GM23248 (cell line): ENCODE results near the gene TGFBI. TPM values are rescaled to one million over a fixed set of nuclear protein-coding genes. Genes with fewer than 3 reads are reported as not detected.

Experiments
- DNase-seq: peaks from one replicate; pipeline ENCODE4 v3.0.0-alpha.2; 2015
- H2AFZ ChIP-seq: fragments of 200-600 bp; sonication (generic); 2 replicates; pipeline ENCODE4 v1.6.1; 2016; ENCODE audit warnings: antibody characterized with exemption
- H3F3A ChIP-seq: fragments of 200-600 bp; sonication (generic); 2 replicates; pipeline ENCODE4 v1.6.1; 2016; ENCODE audit warnings: mild to moderate bottlenecking, antibody characterized with exemption, mixed run types; ENCODE audit not compliant: insufficient read depth
- H3K27ac ChIP-seq: fragments of 200-600 bp; sonication (generic); 2 replicates; pipeline ENCODE4 v1.5.1; 2016; ENCODE audit warnings: mild to moderate bottlenecking
- H3K27me3 ChIP-seq: fragments of 200-600 bp; sonication (generic); replicated peaks from 2 replicates; pipeline ENCODE4 v1.6.1; 2016; ENCODE audit warnings: mild to moderate bottlenecking; ENCODE audit not compliant: insufficient read depth
- H3K36me3 ChIP-seq: fragments of 200-600 bp; sonication (generic); 2 replicates; pipeline ENCODE4 v1.6.1; 2016; ENCODE audit warnings: low read depth, mild to moderate bottlenecking
- H3K4me1 ChIP-seq: fragments of 200-600 bp; sonication (generic); 2 replicates; pipeline ENCODE4 v1.6.1; 2016; ENCODE audit warnings: mild to moderate bottlenecking; ENCODE audit not compliant: insufficient read depth
- H3K4me2 ChIP-seq: fragments of 200-600 bp; sonication (generic); one replicate; pipeline ENCODE4 v1.6.1; 2016; ENCODE audit warnings: mild to moderate bottlenecking; ENCODE audit not compliant: unreplicated experiment
- H3K4me3 ChIP-seq: fragments of 200-600 bp; sonication (generic); 2 replicates; pipeline ENCODE4 v1.5.1; 2016; ENCODE audit warnings: mild to moderate bottlenecking
- H3K79me2 ChIP-seq: fragments of 200-600 bp; sonication (generic); 2 replicates; pipeline ENCODE4 v1.6.1; 2016; ENCODE audit warnings: mild to moderate bottlenecking; ENCODE audit not compliant: insufficient read depth
- H3K9ac ChIP-seq: fragments of 200-600 bp; sonication (generic); 2 replicates; pipeline ENCODE4 v1.6.1; 2016; ENCODE audit warnings: mild to moderate bottlenecking
- H3K9me2 ChIP-seq: fragments of 200-600 bp; sonication (generic); 2 replicates; pipeline ENCODE4 v1.6.1; 2016; ENCODE audit warnings: mixed run types, mild to moderate bottlenecking, moderate library complexity; ENCODE audit not compliant: insufficient read depth
- H3K9me3 ChIP-seq: fragments of 200-600 bp; sonication (generic); one replicate; pipeline ENCODE4 v1.6.1; 2017; ENCODE audit warnings: low read depth
- H4K20me1 ChIP-seq: fragments of 200-600 bp; sonication (generic); 2 replicates; pipeline ENCODE4 v1.6.0; 2016; ENCODE audit not compliant: insufficient read depth
- EZH2 ChIP-seq: fragments of 200-600 bp; sonication (generic); IDR thresholded peaks from 2 replicates; pipeline ENCODE4 v1.6.1; 2018; ENCODE audit warnings: antibody characterized with exemption, mild to moderate bottlenecking; ENCODE audit not compliant: insufficient read depth, poor library complexity, severe bottlenecking
- EZH2phosphoT487 ChIP-seq: fragments of 200-600 bp; sonication (generic); IDR thresholded peaks from 2 replicates; pipeline ENCODE4 v1.6.1; 2018; ENCODE audit warnings: antibody characterized with exemption, moderate library complexity, mild to moderate bottlenecking, low read depth; ENCODE audit not compliant: insufficient read depth
- WGBS, 2 experiments: methylation state at CpG; one replicate each; pipeline ENCODE4 v1.1.6; 2015 to 2017; ENCODE audit warnings: low lambda C conversion rate in 2 of 2, low coverage in 1 of 2; ENCODE audit errors: missing lambda C conversion rate in 2 of 2; 5-methylcytosine and 5-hydroxymethylcytosine counted together
- in situ Hi-C: fragments of 300-500 bp; cut with MboI; formaldehyde crosslinking; loops from 2 replicates; pipeline ENCODE4 v1.15.0; 2020
- polyA plus RNA-seq: library from polyadenylated mRNA; unstranded; fragments of >200 nt; fragmentation: Nextera tagmentation; extraction: Ambion mirVana; gene quantifications from 2 replicates; pipeline ENCODE4 v1.2.1, GENCODE V29; 2016
- total RNA-seq: library from RNA; depleted of rRNA; stranded (reverse); fragments of >200 nt; shearing (Covaris generic); gene quantifications from 2 replicates; pipeline ENCODE4 v1.2.3, GENCODE V29; 2014

TGFBI gene
- total and polyA plus RNA-seq, 2 experiments from 2014 or later = 7,109 to 7,159 TPM

- Histone ChIP-seq H3K9me2 (no peaks in the 10 kb centered on the region), H3F3A (peaks cover 2% of the 10 kb centered on the region; the same call in 1 of the 2 replicates), H4K20me1 (no peaks in the 10 kb centered on the region), H3K9ac (no peak overlapping the region), H3K79me2 (no peaks in the 10 kb centered on the region), H2AFZ (no peak overlapping the region), H3K36me3 (no peaks in the 10 kb centered on the region), H3K27ac (no peak overlapping the region), H3K9me3 (no peaks in the 10 kb centered on the region), H3K27me3 (no peaks in the 10 kb centered on the region), H3K4me1 (peaks cover 15% of the 10 kb centered on the region), H3K4me3 (no peak overlapping the region), H3K4me2 (no peak overlapping the region)
- TF ChIP-seq EZH2 = no peak
- no peak for TF ChIP-seq EZH2phosphoT487
- in situ Hi-C loops = no loop called here
- no peak for DNase-seq
- WGBS, 2 experiments = 93 to 100% methylated on average over 1 of the region's 1 CpG
Observed at GRCh38 chr5:135985951-135986350, 42.8 kb upstream of the TGFBI start.

- TF ChIP-seq EZH2phosphoT487 = no peak
- TF ChIP-seq EZH2 = no peak
- Histone ChIP-seq H3K9me2 (no peaks in the 10 kb centered on the region), H2AFZ (no peak overlapping the region), H4K20me1 (no peaks in the 10 kb centered on the region), H3K4me1 (peaks cover 12% of the 10 kb centered on the region), H3K27me3 (no peaks in the 10 kb centered on the region), H3K36me3 (no peaks in the 10 kb centered on the region), H3K27ac (peak overlapping the region; percentile 4), H3K4me2 (no peak overlapping the region), H3K79me2 (no peaks in the 10 kb centered on the region), H3K9ac (no peak overlapping the region), H3F3A (no peaks in the 10 kb centered on the region; the same call in 1 of the 2 replicates), H3K4me3 (no peak overlapping the region), H3K9me3 (no peaks in the 10 kb centered on the region)
- in situ Hi-C loops = no loop called here
- 93 to 97% methylated on average over 3 of the region's 3 CpGs for WGBS, 2 experiments
- no peak for DNase-seq
Observed at GRCh38 chr5:135986401-135986800, 42.4 kb upstream of the TGFBI start.

GRCh38 chr5:135986891-135987401 lies 41.8 kb upstream of the TGFBI start:
- peak overlapping the region; percentile 36 for H2AFZ ChIP-seq
- peaks cover 12% of the 10 kb centered on the region for H3K4me1 ChIP-seq
- peak overlapping the region; percentile 4 for H3K27ac ChIP-seq
- H3K9me3 ChIP-seq = no peaks in the 10 kb centered on the region
- no peaks in the 10 kb centered on the region for H3K79me2 ChIP-seq
- no peaks in the 10 kb centered on the region for H4K20me1 ChIP-seq
- in situ Hi-C loops = no loop called here
- WGBS, 2 experiments = 65 to 68% methylated on average over 3 of the region's 3 CpGs
- H3K9ac ChIP-seq = no peak overlapping the region
- no peak overlapping the region for H3K4me3 ChIP-seq
- H3F3A ChIP-seq = peaks cover 2% of the 10 kb centered on the region; the same call in 1 of the 2 replicates
- peak; percentile 34 for DNase-seq
- H3K36me3 ChIP-seq = no peaks in the 10 kb centered on the region
- no peaks in the 10 kb centered on the region for H3K27me3 ChIP-seq
- no peaks in the 10 kb centered on the region for H3K9me2 ChIP-seq
- no peak overlapping the region for H3K4me2 ChIP-seq
- TF ChIP-seq EZH2phosphoT487 (no peak), EZH2 (no peak)

- H3F3A ChIP-seq = peaks cover 15% of the 10 kb centered on the region
- H3K36me3 ChIP-seq = no peaks in the 10 kb centered on the region
- H3K27ac ChIP-seq = no peak overlapping the region
- no peak overlapping the region for H3K4me3 ChIP-seq
- H3K4me1 ChIP-seq = peaks cover 23% of the 10 kb centered on the region
- H3K4me2 ChIP-seq = no peak overlapping the region
- H3K27me3 ChIP-seq = no peaks in the 10 kb centered on the region
- TF ChIP-seq EZH2phosphoT487 (no peak), EZH2 (no peak)
- no peak for DNase-seq
- no peaks in the 10 kb centered on the region for H3K79me2 ChIP-seq
- H3K9me2 ChIP-seq = no peaks in the 10 kb centered on the region
- H4K20me1 ChIP-seq = no peaks in the 10 kb centered on the region
- no peak overlapping the region for H2AFZ ChIP-seq
- 97 to 99% methylated on average over 3 of the region's 3 CpGs for WGBS, 2 experiments
- in situ Hi-C loops = no loop called here
- H3K9ac ChIP-seq = no peak overlapping the region
- no peaks in the 10 kb centered on the region for H3K9me3 ChIP-seq
Observed at GRCh38 chr5:135988546-135988945, 40.2 kb upstream of the TGFBI start.
